Renal cortex interstitium (tissue), 11 donors: Measurements from ENCODE around the gene CYTH1. TPM values are rescaled to one million over a fixed set of nuclear protein-coding genes. Genes with fewer than 3 reads are reported as not detected.
"Not testable (repeated sequence)": the region's sequence is repeated elsewhere in the genome, so short reads cannot be mapped to it uniquely, and the experiment has no call there.

Experiments used
- DNase-seq, 11 donors: peaks; one replicate each; pipeline ENCODE4 v3.0.0-alpha.2; 2013; ENCODE audit warnings: low read depth in 9 of 11, low spot score in 4 of 11; ENCODE audit errors: extremely low read depth in 1 of 11
- polyA plus RNA-seq, 3 donors: library from polyadenylated mRNA; unstranded; fragments of 120-200 nt; gene quantifications; one replicate each; pipeline ENCODE4 v1.2.1, GENCODE V29; 2013; ENCODE audit not compliant: insufficient read length in 3 of 3

The CYTH1 gene
- polyA plus RNA-seq, 3 donors = 23.1 to 26.3 (median 23.2) TPM

DNA sequence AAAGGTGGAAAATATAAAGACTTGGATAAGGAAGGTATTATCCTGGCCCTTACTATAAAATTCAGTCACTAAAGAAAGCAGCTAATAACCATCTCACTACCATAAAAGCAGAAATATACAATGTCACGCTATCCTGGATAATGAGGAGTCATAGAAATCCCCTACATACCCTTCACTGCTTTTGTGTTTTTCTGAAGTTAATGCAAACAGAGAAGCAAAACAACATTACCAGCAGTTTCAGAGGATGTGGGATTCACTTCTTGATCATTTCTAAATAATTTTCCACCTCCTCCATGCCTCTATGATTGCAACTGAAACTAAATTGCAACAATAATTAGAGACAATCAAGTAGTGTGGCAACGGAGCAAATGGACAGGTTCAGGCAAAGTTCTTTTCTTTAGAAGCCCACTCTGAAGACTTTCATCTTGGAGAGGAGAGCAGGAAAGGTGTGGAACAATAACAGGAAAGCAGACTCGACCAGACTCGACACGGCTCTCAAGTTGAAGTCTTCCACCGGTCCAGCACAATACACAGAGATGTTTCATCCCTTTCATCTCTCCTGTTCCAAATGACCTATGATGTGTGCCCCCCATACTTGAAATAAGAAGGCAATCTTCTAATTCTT is 10.2 kb downstream of the CYTH1 start:
- no peak for DNase-seq

- DNase-seq = no peak
These were observed 12.8 kb downstream of the CYTH1 start for GRCh38 chr17:78769196-78769773.

- no peak for DNase-seq
These were observed 14.3 kb downstream of the CYTH1 start for GRCh38 chr17:78767806-78768205.

GRCh38 chr17:78766743-78767294 is 15.3 kb downstream of the CYTH1 start:
- no peak for DNase-seq

- no peak for DNase-seq
These were observed 15.8 kb downstream of the CYTH1 start for GRCh38 chr17:78766225-78766624.

GRCh38 chr17:78765821-78766220 is 16.3 kb downstream of the CYTH1 start:
- DNase-seq = no peak

DNA sequence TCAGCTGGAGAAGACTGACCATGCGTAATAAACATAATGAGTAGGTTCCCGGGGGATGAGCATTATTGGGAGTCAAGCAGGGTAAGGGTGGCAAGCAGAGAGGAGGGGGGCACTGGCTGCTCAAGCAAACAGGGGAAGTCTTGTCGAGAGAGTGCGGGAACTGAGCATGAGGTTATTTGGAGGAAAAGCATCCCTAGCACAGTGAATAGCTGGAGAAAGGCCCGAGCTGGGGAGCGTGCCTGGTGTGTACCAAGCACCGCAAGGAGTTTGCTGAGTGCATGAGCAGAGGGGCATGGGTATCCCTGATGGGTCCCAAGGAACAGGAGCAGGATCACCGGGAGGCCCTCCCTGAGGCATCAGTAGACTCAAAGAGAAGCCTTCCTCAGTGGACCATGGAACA is 17.2 kb downstream of the CYTH1 start:
- no peak for DNase-seq

DNA sequence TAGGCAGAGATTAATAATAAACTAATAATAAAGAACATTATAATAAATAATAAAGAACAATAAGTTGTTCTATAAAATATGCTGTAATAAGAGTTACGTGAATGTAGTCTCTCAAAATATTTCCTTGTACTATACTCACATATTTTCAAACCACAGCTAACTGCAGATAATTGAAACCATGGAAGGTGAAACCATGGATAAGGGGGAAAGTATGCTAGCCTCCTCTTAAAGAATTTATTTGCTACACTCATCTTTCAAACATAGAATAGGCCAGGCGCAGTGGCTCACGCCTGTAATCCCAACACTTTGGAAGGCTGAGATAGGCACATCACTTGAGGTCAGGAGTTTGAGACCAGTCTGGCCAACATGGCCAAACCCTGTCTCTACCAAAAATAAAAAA is 18.5 kb downstream of the CYTH1 start:
- DNase-seq = no peak

DNA sequence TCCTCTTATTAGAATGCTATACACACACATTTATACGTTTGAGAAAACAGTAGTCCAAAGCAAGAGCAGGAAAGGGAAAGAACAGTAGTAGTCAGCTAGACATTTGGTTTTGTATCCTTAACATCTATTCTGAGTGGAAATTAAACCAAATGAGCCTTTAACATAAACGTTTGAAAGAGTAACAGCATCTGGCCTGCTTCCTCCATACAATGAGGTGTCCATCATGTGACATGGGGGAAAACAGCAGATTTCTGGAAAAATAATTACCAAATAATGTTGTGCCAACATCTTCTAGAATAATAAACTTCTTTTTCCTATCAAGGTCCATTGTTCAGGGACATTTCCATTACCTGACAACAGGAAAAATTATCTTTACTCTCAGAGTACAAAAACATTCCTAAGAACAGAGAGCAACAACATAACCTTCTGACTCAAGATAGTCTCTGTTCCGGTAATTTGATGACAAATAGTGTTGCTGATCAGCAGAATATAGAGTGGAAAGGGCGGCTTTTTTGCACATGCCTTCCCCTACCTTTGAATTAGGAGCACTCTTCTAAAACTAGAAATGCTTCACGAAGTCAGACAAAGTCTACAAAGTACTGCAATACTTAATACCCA is 20.2 kb downstream of the CYTH1 start:
- no peak for DNase-seq

DNA sequence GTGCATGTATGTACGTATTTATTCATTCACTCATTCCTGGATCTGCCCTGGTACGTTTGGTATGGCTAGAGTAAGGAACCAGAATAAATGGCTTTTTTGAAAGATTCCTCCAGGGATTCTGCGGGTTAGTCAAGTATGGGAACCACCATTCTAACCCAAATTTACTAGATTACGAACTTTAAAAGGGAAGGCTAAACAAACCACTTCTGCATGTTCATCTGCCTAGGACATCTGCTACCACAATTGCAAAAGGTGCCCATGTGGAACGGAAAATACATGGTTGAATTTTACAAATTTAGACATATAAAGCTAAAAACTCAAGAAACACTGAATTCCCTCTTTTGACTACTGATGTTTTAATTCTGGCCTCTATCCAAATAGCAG is 22.1 kb downstream of the CYTH1 start:
- no peak for DNase-seq

DNA sequence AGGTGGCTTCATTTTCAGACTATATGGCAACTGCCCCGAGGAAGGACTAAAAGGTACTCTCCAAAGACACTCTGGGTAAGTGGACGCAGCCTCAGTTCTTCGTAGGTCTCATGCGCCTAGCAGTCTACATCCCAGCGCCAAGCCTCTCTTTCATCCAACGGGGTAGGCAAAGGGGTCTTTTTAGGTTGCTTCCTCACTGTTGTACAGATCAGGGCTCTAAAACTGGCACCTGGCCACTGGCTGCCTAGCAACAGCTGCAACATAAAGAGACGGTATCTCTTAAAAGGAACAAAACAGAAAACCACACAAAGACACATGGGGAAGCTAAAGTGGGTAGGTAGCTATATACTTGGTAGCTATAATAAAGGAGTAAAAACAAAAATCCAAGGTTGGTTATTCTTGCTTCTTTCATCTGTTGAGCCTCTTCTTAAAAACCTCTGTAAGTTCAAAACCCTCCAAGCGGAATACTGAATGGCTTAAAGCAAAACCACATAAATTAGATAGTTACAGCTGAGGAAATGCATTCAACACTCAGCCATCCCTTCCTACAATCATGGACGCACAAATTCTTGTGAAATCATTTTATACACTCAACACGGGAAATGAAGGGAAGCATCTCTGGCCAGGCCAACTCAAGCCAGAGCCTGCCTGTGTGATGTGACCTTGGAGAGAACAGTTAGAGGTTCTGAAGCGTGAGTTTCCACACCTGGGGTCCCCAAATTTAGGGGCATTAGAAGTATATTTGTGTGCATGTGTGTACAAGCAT is 22.7 kb downstream of the CYTH1 start:
- peak in 3 of 11 donors; percentile 26 to 55 (median 42) for DNase-seq

GRCh38 chr17:78753316-78754250 is 28.5 kb downstream of the CYTH1 start:
- DNase-seq = no peak

GRCh38 chr17:78751447-78752161 is 30.5 kb downstream of the CYTH1 start:
- no peak for DNase-seq

DNA sequence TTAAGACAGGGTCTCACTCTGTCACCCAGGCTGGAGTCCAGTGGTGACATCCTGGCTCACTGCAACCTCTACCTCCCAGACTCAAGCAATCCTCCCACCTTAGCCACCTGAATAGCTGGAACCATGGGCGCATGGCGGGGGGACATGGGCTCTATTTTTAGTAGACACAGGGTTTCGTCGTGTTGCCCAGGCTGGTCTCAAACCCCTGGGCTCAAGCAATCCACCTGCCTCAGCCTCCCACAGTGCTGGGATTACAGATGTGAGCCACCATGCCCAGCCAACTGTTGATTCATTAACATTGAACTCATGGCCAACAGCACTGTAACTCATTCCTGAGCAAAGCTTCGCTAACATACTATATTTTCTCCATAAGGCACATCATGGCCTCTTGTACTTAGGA is 31.1 kb downstream of the CYTH1 start:
- DNase-seq = not testable (repeated sequence)

DNA sequence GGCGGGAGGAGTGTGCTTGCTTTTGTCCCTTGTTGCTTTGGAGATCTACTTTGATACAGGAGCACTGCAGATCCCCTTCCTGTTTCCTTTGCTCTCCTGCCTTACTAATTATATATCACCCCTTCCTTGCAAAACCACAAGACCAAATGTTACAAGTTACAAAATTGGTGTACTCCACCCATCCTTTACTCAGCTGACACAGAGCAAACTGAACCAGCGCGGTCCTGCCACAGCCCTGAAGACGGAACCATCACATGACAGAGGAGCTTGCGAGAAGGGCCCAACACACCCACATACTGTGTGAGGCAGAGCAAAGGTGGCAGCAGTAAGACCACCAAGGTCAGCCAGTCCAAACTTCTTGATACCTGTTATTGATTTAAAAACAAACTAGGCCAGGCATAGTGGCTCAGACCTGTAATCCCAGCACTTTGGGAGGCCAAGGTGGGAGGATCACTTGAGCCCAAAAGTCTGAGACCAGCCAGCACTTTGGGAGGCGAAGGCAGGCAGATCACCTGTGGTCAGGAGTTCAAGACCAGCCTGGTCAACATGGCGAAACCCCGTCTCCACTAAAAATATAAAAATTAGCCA is 33.2 kb downstream of the CYTH1 start:
- no peak for DNase-seq

DNA sequence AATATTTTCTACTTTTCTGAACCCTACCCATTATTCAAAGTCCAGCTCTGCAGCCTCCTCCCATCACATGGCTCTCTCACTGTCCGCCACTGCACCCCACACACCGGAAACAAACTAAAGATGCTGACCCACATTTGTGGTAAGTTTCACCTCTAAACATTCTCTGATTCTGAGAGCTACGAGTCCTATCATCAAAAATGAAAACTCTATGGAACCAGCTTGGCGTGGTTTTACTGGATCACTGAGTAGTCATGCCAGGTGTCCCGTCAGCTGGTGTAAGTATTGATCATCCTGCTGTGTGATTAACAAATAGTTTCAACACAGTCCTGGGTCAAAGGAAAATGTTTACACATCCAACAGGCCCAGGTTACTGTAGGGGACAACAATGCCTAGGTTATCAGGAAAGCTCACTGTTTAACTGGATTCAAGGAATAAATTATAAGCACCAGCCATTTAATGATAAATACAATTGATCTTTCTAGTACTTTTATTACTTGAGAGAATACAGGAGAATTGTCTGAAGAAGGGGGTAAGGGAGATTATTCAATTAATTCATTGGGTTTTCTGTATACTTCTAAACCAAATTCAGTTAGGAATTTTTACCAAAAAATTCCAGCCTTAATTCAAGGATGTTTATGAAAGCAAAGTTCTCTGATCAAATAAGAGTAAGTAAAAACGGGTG is 33.9 kb downstream of the CYTH1 start:
- DNase-seq = no peak

DNA sequence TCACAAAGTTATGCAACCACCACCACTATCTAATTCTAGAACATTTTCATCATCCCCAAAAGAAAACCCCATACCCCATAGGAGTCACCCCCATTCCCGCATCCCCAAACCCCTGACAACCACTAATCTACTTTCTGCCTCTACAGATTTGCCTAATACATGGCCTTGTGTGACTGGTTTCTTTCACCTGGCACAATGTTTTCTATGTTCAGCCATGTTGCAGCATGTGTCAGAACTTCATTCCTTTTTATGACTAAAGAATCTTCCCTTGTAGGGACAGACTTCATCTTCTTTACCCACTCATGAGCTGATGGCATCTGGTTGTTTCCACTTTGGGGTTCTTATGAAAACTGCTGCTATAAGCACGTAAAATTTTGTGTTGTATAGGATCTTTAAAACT is 34.6 kb downstream of the CYTH1 start:
- no peak for DNase-seq
